GM12874 (cell line): Measurements from ENCODE around the gene PJA2.

Experiments used
- TF ChIP-seq, protein P1 (sequence below): IDR thresholded peaks from 2 replicates; pipeline ENCODE4 v1.5.1; 2011; ENCODE audit warnings: low read depth, mild to moderate bottlenecking, control low read depth, low read length, moderate library complexity; ENCODE audit not compliant: insufficient read depth

The PJA2 gene

GRCh38 chr5:109450129-109450877 lies 40.5 kb upstream of the PJA2 start:
- TF ChIP-seq, protein P1, sequence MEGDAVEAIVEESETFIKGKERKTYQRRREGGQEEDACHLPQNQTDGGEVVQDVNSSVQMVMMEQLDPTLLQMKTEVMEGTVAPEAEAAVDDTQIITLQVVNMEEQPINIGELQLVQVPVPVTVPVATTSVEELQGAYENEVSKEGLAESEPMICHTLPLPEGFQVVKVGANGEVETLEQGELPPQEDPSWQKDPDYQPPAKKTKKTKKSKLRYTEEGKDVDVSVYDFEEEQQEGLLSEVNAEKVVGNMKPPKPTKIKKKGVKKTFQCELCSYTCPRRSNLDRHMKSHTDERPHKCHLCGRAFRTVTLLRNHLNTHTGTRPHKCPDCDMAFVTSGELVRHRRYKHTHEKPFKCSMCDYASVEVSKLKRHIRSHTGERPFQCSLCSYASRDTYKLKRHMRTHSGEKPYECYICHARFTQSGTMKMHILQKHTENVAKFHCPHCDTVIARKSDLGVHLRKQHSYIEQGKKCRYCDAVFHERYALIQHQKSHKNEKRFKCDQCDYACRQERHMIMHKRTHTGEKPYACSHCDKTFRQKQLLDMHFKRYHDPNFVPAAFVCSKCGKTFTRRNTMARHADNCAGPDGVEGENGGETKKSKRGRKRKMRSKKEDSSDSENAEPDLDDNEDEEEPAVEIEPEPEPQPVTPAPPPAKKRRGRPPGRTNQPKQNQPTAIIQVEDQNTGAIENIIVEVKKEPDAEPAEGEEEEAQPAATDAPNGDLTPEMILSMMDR, result no peak

GRCh38 chr5:109448838-109449237 lies 39.1 kb upstream of the PJA2 start:
- TF ChIP-seq, protein P1, result no peak

- TF ChIP-seq, protein P1, result no peak
Measured at GRCh38 chr5:109439590-109439989, 29.8 kb upstream of the PJA2 start.

GRCh38 chr5:109426075-109426474 lies 16.3 kb upstream of the PJA2 start:
- TF ChIP-seq, protein P1, result no peak

- TF ChIP-seq, protein P1, result no peak
Measured at GRCh38 chr5:109421956-109422355, 12.2 kb upstream of the PJA2 start.

- TF ChIP-seq, protein P1, result no peak
Measured at GRCh38 chr5:109418712-109419352, 9.1 kb upstream of the PJA2 start.

- TF ChIP-seq, protein P1, result no peak
Measured at GRCh38 chr5:109416882-109417281, 7.1 kb upstream of the PJA2 start.
